ENCODE data around the gene ARIH1. TPM values are rescaled to one million over a fixed set of nuclear protein-coding genes. Genes with fewer than 3 reads are reported as not detected.
A peak's percentile ranks its signal among the peaks of the same experiment; 100 is the strongest.

ARIH1 gene
- total and polyA plus RNA-seq, 2 of the 4 experiments (the other 2 are of a cell fraction): 24.0 to 41.2 TPM

DNA sequence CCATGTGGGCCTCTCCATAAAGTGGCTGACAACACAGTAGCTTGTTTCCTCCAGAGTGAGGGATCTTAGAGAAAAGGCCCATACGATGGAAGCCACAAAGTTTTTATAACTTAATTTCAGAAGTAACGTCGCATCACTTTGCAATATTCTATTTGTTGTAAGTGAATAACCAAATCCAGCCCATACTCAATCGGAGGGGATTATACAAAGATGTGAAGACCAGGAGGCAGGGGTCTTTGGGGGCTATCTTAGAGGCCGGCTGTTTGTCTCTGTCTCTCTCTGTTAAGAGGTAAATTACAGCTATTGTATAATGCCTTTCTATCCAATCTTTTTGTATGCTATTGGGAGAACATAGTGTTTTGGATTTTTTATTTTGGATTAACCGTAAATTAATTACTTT is 9.1 kb downstream of the ARIH1 start:
- CTCF ChIA-PET: interaction anchor here (0.6 kb wide), 1 partner anchor 25 kb away, joined by 5 read pairs; no protein-coding TSS in a partner anchor
- no peak overlapping the region for H3K27ac ChIP-seq (ENCODE audit: insufficient read depth, low read length)
- dilution Hi-C loops (cut with HindIII; ENCODE audit: low sequenced_read_pairs, unreplicated experiment) (no loop called here), in situ Hi-C loops (cut with MboI; ENCODE audit: low sequenced_read_pairs) (no loop called here), intact Hi-C loops (cut with micrococcal nuclease) (no loop called here)
- peaks cover 92% of the 10 kb centered on the region for H4K20me1 ChIP-seq (ENCODE audit: insufficient read depth, low read length)
- H3K4ac ChIP-seq (ENCODE audit: low read depth, low read length): no peak overlapping the region
- H4K5ac ChIP-seq (ENCODE audit: low read depth, low read length): no peak overlapping the region
- H4K8ac ChIP-seq (ENCODE audit: low read depth in 2 of 2, low read length in 2 of 2): no peak overlapping the region
- H4K91ac ChIP-seq (ENCODE audit: insufficient read depth, low read depth, low read length): no peak overlapping the region
- H3K9me1 ChIP-seq (ENCODE audit: insufficient read depth, low read length): 0 out of 2 replicates have a peak, but pooled peaks cover 5% of the 10 kb centered on the region
- H3K27me3 ChIP-seq (ENCODE audit: control insufficient read depth, insufficient read depth, low read length): no peaks in the 10 kb centered on the region
- H3K18ac ChIP-seq (ENCODE audit: low read depth, low read length): no peak overlapping the region
- DNase-seq (no peak), ATAC-seq (ENCODE audit: low read depth) (no peak)
- WGBS, 2 experiments (ENCODE audit: extremely low coverage in 2 of 2, insufficient read length in 1 of 2): no CpG with 5 or more reads among the region's 6 CpGs
- no peaks in the 10 kb centered on the region for H3K9me3 ChIP-seq (ENCODE audit: control insufficient read depth, insufficient read depth, low read length)
- POLR2A ChIA-PET (ENCODE audit: unreplicated experiment): no interaction called here
- no peak for TF ChIP-seq FOS (IDR thresholded peaks at IDR 0.05; ENCODE audit: low read depth, low read length)
- no peak for TF ChIP-seq SMC3 (IDR thresholded peaks at IDR 0.05; ENCODE audit: low read depth, low read length)
- TF ChIP-seq MAFK (IDR thresholded peaks at IDR 0.05; ENCODE audit: low read depth, low read length): no peak
- TF ChIP-seq CHD1 (IDR thresholded peaks at IDR 0.05; ENCODE audit: low read depth, low read length): no peak
- TF ChIP-seq POLR2A (IDR thresholded peaks at IDR 0.05; ENCODE audit: low read depth, low read length): no peak
- no peak for TF ChIP-seq RAD21 (IDR thresholded peaks at IDR 0.05; ENCODE audit: low read length)
- H3K56ac ChIP-seq (ENCODE audit: extremely low read depth, insufficient read depth, low read length): no peak overlapping the region
- no peak overlapping the region for H3K23ac ChIP-seq (ENCODE audit: low read depth, low read length)
- H2BK20ac ChIP-seq (ENCODE audit: low read depth, low read length): no peak overlapping the region
- H2AFZ ChIP-seq (replicated peaks; ENCODE audit: low read length, poor library complexity): no peak overlapping the region
- no peak overlapping the region for H3K4me2 ChIP-seq (ENCODE audit: low read depth, low read length)
- no peak overlapping the region for H2AK5ac ChIP-seq (ENCODE audit: low read depth, low read length)
- BruUV-seq (replicated peaks): no TSS peak
- no peak overlapping the region for H3K14ac ChIP-seq (replicated peaks; ENCODE audit: low read depth, low read length)
- H3K79me1 ChIP-seq (ENCODE audit: low read depth in 1 of 2, low read length in 2 of 2): peaks cover 4 to 58% of the 10 kb centered on the region in 2 experiments; a peak in 3 of 4 replicates
- peaks cover 8% of the 10 kb centered on the region for H3K4me1 ChIP-seq (ENCODE audit: control insufficient read depth, insufficient read depth, low read length)
- H2BK120ac ChIP-seq (ENCODE audit: low read depth, low read length): no peak overlapping the region
- H2BK5ac ChIP-seq (ENCODE audit: low read depth, low read length, poor library complexity, severe bottlenecking): no peak overlapping the region
- H2AK9ac ChIP-seq (replicated peaks; ENCODE audit: low read depth, low read length, poor library complexity): no peak overlapping the region
- H3K9ac ChIP-seq (ENCODE audit: low read depth, low read length): 0 out of 2 replicates have a peak overlapping the region, but pooled peaks have one; percentile 49
- peaks cover 7% of the 10 kb centered on the region for H3K36me3 ChIP-seq (ENCODE audit: control insufficient read depth, insufficient read depth, low read length)
- no peak overlapping the region for H3K4me3 ChIP-seq (ENCODE audit: insufficient read depth, low read depth, low read length)
- H2BK15ac ChIP-seq (ENCODE audit: low read depth, low read length): no peak overlapping the region

Data from IMR-90 (cell line).